Karpas-422 (cell line): ENCODE results near the gene TWIST1. TPM values are rescaled to one million over a fixed set of nuclear protein-coding genes. Genes with fewer than 3 reads are reported as not detected.

Source experiments
- DNase-seq: peaks from one replicate; pipeline ENCODE4 v3.0.0-alpha.2; 2015
- H2AFZ ChIP-seq: fragments of 200-600 bp; sonication (generic); 2 replicates; pipeline ENCODE4 v1.6.1; 2014; ENCODE audit warnings: antibody characterized with exemption, low read length, mixed read lengths
- H3K27ac ChIP-seq: fragments of 200-600 bp; sonication (generic); 2 replicates; pipeline ENCODE4 v1.5.1; 2014; ENCODE audit warnings: mild to moderate bottlenecking, low read length, moderate library complexity
- H3K27me3 ChIP-seq: fragments of 200-600 bp; sonication (generic); 2 replicates; pipeline ENCODE4 v1.6.1; 2014; ENCODE audit warnings: low read length, mixed read lengths
- H3K36me3 ChIP-seq: fragments of 200-600 bp; sonication (generic); 2 replicates; pipeline ENCODE4 v1.6.1; 2014; ENCODE audit warnings: low read length, mixed read lengths; ENCODE audit not compliant: insufficient read depth
- H3K4me1 ChIP-seq: fragments of 200-600 bp; sonication (generic); 2 replicates; pipeline ENCODE4 v1.6.1; 2014; ENCODE audit warnings: mild to moderate bottlenecking, low read length, mixed read lengths
- H3K4me2 ChIP-seq: fragments of 200-600 bp; sonication (generic); 2 replicates; pipeline ENCODE4 v1.6.1; 2014; ENCODE audit warnings: low read length, low read depth, mild to moderate bottlenecking; ENCODE audit not compliant: poor library complexity, severe bottlenecking
- H3K4me3 ChIP-seq: fragments of 200-600 bp; sonication (generic); 2 replicates; pipeline ENCODE4 v1.5.1; 2014; ENCODE audit warnings: mild to moderate bottlenecking, antibody characterized with exemption, low read length, mixed read lengths
- H3K79me2 ChIP-seq: fragments of 200-600 bp; sonication (generic); 2 replicates; pipeline ENCODE4 v1.6.1; 2014; ENCODE audit warnings: mild to moderate bottlenecking, low read length, mixed read lengths
- H3K9ac ChIP-seq: fragments of 200-600 bp; sonication (generic); 2 replicates; pipeline ENCODE4 v1.6.0; 2014; ENCODE audit warnings: low read length
- H3K9me2 ChIP-seq: fragments of 200-600 bp; sonication (generic), shearing (Covaris generic); replicated peaks from 2 replicates; pipeline ENCODE4 v1.6.0; 2014; ENCODE audit warnings: mild to moderate bottlenecking, low read length, moderate library complexity; ENCODE audit not compliant: insufficient read depth
- H3K9me3 ChIP-seq: fragments of 300-700, 200-600 bp; sonication (generic); 2 replicates; pipeline ENCODE4 v1.6.1; 2014; ENCODE audit warnings: low read length, mixed read lengths
- H4K20me1 ChIP-seq: fragments of 200-600 bp; sonication (generic); 2 replicates; pipeline ENCODE4 v1.6.1; 2014; ENCODE audit warnings: mild to moderate bottlenecking, antibody characterized with exemption, low read length, low read depth; ENCODE audit not compliant: insufficient read depth
- total RNA-seq: library from RNA; depleted of rRNA; stranded (reverse); fragments of >200 nt; shearing (Covaris generic); gene quantifications from 2 replicates; pipeline ENCODE4 v1.2.3, GENCODE V29; 2014; ENCODE audit warnings: low replicate concordance; rRNA removed

TWIST1 gene
- total RNA-seq = not detected in 2 replicates

DNA sequence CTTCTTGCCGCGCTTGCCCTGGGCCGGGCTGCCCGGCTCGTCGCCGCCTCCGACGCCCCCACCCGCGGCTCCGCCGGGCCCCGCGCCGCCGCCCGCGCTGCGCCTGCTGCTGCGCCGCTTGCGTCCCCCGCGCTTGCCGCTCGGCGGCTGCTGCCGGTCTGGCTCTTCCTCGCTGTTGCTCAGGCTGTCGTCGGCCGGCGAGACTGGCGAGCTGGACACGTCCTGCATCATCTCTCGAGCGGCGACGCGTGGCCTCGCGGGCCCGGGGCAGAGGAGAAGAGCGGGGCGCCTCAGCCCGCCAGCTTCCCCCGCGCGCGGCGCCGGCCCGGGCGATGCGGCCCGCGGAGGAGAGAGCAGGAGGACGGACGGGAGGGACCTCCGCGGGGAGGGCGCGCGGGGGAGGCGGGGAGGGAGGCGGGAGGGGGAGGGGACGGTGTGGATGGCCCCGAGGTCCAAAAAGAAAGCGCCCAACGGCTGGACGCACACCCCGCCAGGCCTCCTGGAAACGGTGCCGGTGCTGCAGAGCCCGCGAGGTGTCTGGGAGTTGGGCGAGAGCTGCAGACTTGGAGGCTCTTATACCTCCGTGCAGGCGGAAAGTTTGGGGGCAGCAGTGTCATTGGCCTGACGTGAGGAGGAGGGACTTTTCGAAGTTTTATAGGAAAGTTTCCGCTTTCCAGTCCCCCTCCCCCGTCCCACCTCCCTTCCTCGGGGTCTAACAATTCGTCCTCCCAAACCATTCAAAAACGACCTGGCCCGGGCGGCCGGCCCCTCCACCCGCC lies at the start of gene TWIST1:
TSS of gene TWIST1 (minus strand) at position 546 of the 779 bp plus-strand sequence. CDS start at position 231, 315 bp downstream.
- Histone ChIP-seq H3K79me2 (no peaks in the 10 kb centered on the region), H3K9ac (no peak within 1 kb of the TSS), H3K4me2 (no peak within 1 kb of the TSS), H3K4me3 (no peak within 1 kb of the TSS), H3K36me3 (no peaks in the 10 kb centered on the region), H4K20me1 (no peaks in the 10 kb centered on the region), H3K27ac (no peak within 1 kb of the TSS), H3K4me1 (no peaks in the 10 kb centered on the region), H2AFZ (no peak within 1 kb of the TSS), H3K9me2 (no peaks in the 10 kb centered on the region), H3K9me3 (no peaks in the 10 kb centered on the region), H3K27me3 (no peaks in the 10 kb centered on the region)
- no peak for DNase-seq

DNA sequence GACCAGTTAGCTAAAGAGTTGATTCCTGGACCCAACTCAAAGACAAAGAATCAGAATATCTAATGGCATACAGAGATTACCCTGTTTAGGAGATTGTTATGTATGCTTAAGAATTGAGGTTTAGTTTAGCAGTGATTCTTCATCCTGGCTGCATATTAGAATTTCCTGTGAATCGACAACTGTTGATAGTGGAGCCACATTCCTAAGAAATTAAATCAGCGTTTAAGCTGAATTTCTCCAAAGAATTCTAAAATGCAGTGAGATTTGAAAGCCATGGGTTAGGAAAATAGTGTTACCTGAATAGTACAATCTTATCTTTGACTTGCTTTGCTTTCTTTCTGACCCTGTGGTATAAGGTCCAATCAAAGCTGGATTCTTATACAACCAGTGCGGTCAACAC lies 44.2 kb upstream of the TWIST1 start:
- H3K36me3 ChIP-seq = no peaks in the 10 kb centered on the region
- H3K4me3 ChIP-seq = no peak overlapping the region
- no peak overlapping the region for H3K4me2 ChIP-seq
- H3K27ac ChIP-seq = no peak overlapping the region
- no peaks in the 10 kb centered on the region for H4K20me1 ChIP-seq
- no peak overlapping the region for H3K9ac ChIP-seq
- no peaks in the 10 kb centered on the region for H3K27me3 ChIP-seq
- no peak overlapping the region for H2AFZ ChIP-seq
- H3K9me2 ChIP-seq = no peaks in the 10 kb centered on the region
- DNase-seq = no peak
- H3K9me3 ChIP-seq = no peaks in the 10 kb centered on the region
- H3K4me1 ChIP-seq = no peaks in the 10 kb centered on the region
- no peaks in the 10 kb centered on the region for H3K79me2 ChIP-seq

DNA sequence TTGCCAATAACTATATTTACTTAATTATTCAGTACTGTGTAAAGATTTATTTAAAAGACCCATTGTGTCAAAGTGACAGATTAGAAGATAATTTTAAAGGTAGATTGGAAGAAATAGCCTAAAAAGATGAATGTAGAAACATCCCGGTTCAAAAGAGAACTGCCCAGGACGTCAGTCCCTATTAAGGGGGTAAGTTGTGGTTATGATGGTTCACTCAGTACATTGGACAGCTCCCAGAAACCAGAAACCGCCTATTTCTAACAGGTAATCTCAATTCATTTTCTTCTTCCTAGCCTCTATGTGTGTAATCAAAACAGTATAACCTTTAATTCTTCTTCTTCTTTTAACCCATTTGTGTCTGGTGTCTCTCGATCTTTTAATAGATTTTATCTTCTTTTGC lies 29.3 kb upstream of the TWIST1 start:
- no peak overlapping the region for H3K27ac ChIP-seq
- no peak overlapping the region for H3K4me2 ChIP-seq
- no peaks in the 10 kb centered on the region for H4K20me1 ChIP-seq
- H3K9ac ChIP-seq = no peak overlapping the region
- peak; percentile 47 for DNase-seq
- 0 out of 2 replicates have a peak, but pooled peaks cover 3% of the 10 kb centered on the region for H3K9me2 ChIP-seq
- H3K36me3 ChIP-seq = no peaks in the 10 kb centered on the region
- no peak overlapping the region for H2AFZ ChIP-seq
- H3K79me2 ChIP-seq = no peaks in the 10 kb centered on the region
- no peaks in the 10 kb centered on the region for H3K27me3 ChIP-seq
- H3K4me3 ChIP-seq = no peak overlapping the region
- no peaks in the 10 kb centered on the region for H3K9me3 ChIP-seq
- H3K4me1 ChIP-seq = no peaks in the 10 kb centered on the region

DNA sequence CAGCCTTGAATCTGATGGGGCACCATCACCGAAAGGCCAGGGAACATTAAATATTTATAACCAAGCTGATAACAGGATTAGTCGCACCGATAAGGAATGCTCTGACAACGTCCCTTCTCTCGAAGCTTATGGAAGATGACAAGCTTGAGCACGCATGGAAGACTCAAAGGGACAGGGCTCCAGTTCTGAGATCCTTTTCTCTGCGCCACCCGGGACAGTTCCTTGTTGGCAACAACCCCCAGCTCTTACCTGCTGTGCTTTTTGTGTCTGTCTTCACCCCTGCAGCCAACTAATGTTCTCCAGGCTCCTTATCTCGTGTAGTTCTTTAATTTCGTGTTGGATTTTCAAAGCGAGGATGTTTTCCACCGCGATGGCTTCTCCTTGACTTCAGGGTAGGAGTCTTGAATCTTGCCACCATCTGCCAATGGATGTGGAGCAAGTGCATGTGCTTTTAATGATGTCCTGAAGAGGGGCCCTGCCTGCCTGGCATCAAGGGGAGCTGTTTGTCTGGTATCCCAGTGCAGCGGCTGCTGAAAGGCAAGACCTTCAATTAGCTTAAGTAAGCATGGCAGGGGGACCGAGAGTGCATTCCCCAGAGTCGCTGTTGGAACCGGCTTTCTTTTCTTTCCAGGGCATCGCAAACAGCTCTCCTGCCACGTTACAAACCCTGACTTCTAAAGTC lies 28.1 kb upstream of the TWIST1 start:
- Histone ChIP-seq H3K4me2 (no peak overlapping the region), H2AFZ (no peak overlapping the region), H4K20me1 (no peaks in the 10 kb centered on the region), H3K79me2 (no peaks in the 10 kb centered on the region), H3K9me3 (no peaks in the 10 kb centered on the region), H3K4me3 (no peak overlapping the region), H3K27me3 (no peaks in the 10 kb centered on the region), H3K4me1 (no peaks in the 10 kb centered on the region), H3K9me2 (0 out of 2 replicates have a peak, but pooled peaks cover 3% of the 10 kb centered on the region), H3K36me3 (no peaks in the 10 kb centered on the region), H3K9ac (no peak overlapping the region), H3K27ac (no peak overlapping the region)
- no peak for DNase-seq

DNA sequence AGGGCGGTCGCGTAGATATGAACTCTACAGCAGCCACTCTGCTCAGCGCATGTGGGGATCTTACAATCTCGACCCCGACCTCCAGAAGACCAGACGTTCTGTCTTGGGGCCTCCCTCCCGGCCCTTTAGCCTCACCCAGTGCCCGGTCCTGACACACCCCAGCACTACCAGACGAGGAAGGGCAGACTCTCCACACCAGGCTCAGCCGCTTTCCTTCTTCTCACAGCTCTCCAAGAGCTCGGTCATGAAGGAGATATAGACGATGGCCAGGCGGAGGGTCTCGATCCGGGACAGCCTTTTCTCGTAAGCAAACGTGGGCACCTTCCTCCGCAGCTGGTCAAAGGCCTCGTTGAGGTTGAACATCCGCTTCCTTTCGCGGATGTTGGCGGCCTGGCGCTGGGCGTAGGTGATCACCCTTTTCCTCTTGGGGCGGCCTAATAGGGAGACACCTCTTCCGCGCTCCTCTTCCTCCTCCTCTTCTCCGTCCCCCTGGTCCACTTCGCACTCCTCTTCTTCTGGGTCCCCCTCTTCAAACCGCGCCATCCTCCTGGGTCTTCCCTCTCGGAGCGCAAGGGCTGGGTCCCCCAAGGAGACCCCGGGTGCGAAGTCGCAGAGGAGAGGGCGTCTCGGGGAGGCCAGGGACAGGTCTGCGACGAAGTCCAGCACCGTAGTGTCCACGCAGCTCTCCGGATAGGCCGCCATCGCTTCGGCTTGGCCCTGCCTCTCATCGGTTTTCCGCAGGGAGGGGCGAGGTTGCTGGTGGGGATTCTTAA lies 27.4 kb upstream of the TWIST1 start, which contains the start of gene FERD3L:
TSS of gene FERD3L (minus strand) at position 761 of the 773 bp plus-strand sequence. CDS start at position 702, 59 bp downstream.
- no peaks in the 10 kb centered on the region for H4K20me1 ChIP-seq

DNA sequence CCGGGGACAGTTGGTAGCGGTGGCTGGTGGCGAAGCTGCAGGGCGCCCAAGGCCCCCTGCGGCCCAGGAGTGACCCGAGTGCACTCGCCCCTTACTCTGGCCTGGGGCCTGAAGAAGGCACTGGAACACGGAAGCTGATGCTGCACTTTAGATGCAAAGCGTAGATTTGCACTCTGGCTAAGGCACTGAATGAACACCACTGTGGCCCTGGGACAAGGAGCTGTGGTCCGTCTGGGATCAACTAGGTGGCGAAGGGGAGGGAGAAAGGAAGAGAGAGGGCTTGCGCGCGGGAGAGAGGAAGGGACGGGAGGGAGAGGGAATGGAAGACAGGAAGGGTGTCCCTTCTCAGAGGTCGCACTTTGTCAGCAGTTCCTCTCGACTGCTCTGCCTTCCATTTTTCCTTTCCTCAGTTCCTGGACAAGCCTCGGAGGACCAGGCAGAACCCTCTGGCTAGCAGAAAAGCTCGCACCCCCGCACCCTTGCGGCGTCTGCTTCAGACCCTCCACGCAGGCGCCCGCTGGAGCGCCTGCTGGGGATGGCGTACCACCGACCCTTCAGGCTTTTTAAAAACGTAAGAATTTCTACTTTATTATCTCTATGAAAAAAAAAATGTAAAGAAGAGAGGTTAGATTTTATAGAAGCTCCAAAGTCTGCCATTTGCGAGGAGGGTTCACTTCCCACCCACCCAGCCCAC lies 26.6 kb upstream of the TWIST1 start:
- no peaks in the 10 kb centered on the region for H3K27me3 ChIP-seq
- H3K27ac ChIP-seq = no peak overlapping the region
- H3K9me2 ChIP-seq = 0 out of 2 replicates have a peak, but pooled peaks cover 3% of the 10 kb centered on the region
- H3K36me3 ChIP-seq = no peaks in the 10 kb centered on the region
- no peaks in the 10 kb centered on the region for H3K79me2 ChIP-seq
- H3K4me2 ChIP-seq = no peak overlapping the region
- no peak overlapping the region for H2AFZ ChIP-seq
- H4K20me1 ChIP-seq = no peaks in the 10 kb centered on the region
- no peaks in the 10 kb centered on the region for H3K9me3 ChIP-seq
- DNase-seq = no peak
- H3K4me3 ChIP-seq = no peak overlapping the region
- H3K9ac ChIP-seq = no peak overlapping the region
- H3K4me1 ChIP-seq = no peaks in the 10 kb centered on the region

More for the DNA sequence above, 27.4 kb upstream of the TWIST1 start, which contains the start of gene FERD3L:
- Histone ChIP-seq H3K36me3 (no peaks in the 10 kb centered on the region), H3K9me2 (0 out of 2 replicates have a peak, but pooled peaks cover 3% of the 10 kb centered on the region), H2AFZ (no peak within 1 kb of the TSS), H3K9me3 (no peaks in the 10 kb centered on the region), H3K79me2 (no peaks in the 10 kb centered on the region), H3K9ac (no peak within 1 kb of the TSS), H3K4me1 (no peaks in the 10 kb centered on the region), H3K27me3 (no peaks in the 10 kb centered on the region), H3K4me2 (no peak within 1 kb of the TSS), H3K27ac (no peak within 1 kb of the TSS), H3K4me3 (no peak within 1 kb of the TSS)
- DNase-seq = no peak

DNA sequence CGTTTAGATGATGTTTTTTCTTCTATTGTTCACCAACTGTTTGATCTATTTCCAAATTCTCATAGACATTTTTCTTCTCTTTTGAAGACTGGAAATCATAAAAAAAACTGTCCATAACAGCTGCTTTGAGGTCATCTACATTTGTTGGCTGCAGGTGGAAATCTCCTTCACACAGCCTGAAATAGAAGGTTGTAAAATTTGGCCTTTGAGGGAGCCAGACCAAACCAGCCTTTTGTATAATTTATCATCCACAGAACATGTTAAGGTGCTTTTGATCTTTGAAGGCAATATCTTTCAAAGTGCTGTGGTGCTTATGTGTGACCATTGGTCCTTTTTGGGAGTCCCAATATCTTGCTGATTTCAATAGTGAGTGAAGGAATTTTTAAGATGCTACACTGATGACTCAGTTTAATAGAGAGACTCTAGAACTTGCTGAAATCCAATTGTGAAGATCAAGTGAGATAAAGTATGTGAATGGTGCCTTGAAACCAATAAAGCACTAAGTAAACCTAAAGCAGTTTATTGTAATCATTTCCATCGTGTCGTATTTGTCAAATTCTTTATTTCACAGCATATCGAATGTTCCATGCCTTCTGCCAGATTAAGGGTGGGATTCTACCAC lies 22.4 kb upstream of the TWIST1 start:
- Histone ChIP-seq H3K9me3 (no peaks in the 10 kb centered on the region), H3K4me1 (no peaks in the 10 kb centered on the region), H3K9ac (no peak overlapping the region), H3K36me3 (no peaks in the 10 kb centered on the region), H3K27me3 (no peaks in the 10 kb centered on the region), H4K20me1 (no peaks in the 10 kb centered on the region), H3K9me2 (no peaks in the 10 kb centered on the region; the same call in 1 of the 2 replicates), H3K27ac (no peak overlapping the region), H3K4me2 (no peak overlapping the region), H2AFZ (no peak overlapping the region), H3K79me2 (no peaks in the 10 kb centered on the region), H3K4me3 (no peak overlapping the region)
- no peak for DNase-seq
